ENCODE results near the gene ABHD17C. TPM values are rescaled to one million over a fixed set of nuclear protein-coding genes. Genes with fewer than 3 reads are reported as not detected.

ABHD17C gene
- total RNA-seq, 2 experiments from 2014 or later, result 6.1 to 9.0 TPM

- no peak overlapping the region for H3K4me3 Mint-ChIP-seq
- H3K36me3 Mint-ChIP-seq, result no peaks in the 10 kb centered on the region
- intact Hi-C loops (cut with micrococcal nuclease), result no loop called here
- H3K4me1 Mint-ChIP-seq (ENCODE audit: low read depth), result no peaks in the 10 kb centered on the region
- ChIA-PET POLR2A (no interaction called here), CTCF (interaction anchor here (0.8 to 4.3 kb wide), 4 partner anchors 30 to 320 kb away, joined by 3 to 95 read pairs (median 46); partner anchors contain the start of gene ABHD17C)
- no peak for DNase-seq
- peaks cover 16% of the 10 kb centered on the region for H3K27me3 Mint-ChIP-seq
- H3K9me3 Mint-ChIP-seq, result no peaks in the 10 kb centered on the region
- H3K27ac Mint-ChIP-seq, result no peak overlapping the region
Measured at GRCh38 chr15:80774486-80774885, 79.4 kb downstream of the ABHD17C start.

- Mint-ChIP-seq H3K36me3 (no peaks in the 10 kb centered on the region), H3K27ac (no peak overlapping the region), H3K4me1 (ENCODE audit: low read depth) (peaks cover 8% of the 10 kb centered on the region), H3K9me3 (no peaks in the 10 kb centered on the region), H3K27me3 (peaks cover 25% of the 10 kb centered on the region), H3K4me3 (no peak overlapping the region)
- CTCF ChIA-PET, result interaction anchor here (0.8 to 6.2 kb wide), 16 partner anchors 13 to 491 kb away, joined by 3 to 95 read pairs (median 10); partner anchors contain the start of gene ABHD17C
- intact Hi-C loops (cut with micrococcal nuclease), result loop anchor here (5.0 kb wide), 1 partner anchor 83 kb away; no protein-coding TSS in a partner anchor
- POLR2A ChIA-PET, result no interaction called here
- DNase-seq, result no peak
Measured at GRCh38 chr15:80775338-80775737, 80.2 kb downstream of the ABHD17C start.

GRCh38 chr15:80776420-80777045 is 81.4 kb downstream of the ABHD17C start:
- Mint-ChIP-seq H3K4me1 (ENCODE audit: low read depth) (peaks cover 11% of the 10 kb centered on the region), H3K4me3 (no peak overlapping the region), H3K27ac (no peak overlapping the region), H3K9me3 (no peaks in the 10 kb centered on the region), H3K36me3 (no peaks in the 10 kb centered on the region), H3K27me3 (peaks cover 36% of the 10 kb centered on the region)
- ChIA-PET POLR2A (interaction anchor here (0.6 kb wide), 1 partner anchor 16 kb away, joined by 5 read pairs; no protein-coding TSS in a partner anchor), CTCF (interaction anchor here (0.6 to 6.2 kb wide), 54 partner anchors 9 to 490 kb away, joined by 3 to 95 read pairs (median 5); partner anchors contain the start of gene ABHD17C)
- peak; percentile 73 for DNase-seq
- intact Hi-C loops (cut with micrococcal nuclease), result loop anchor here (1.0 to 5.0 kb wide), 3 partner anchors 84 to 320 kb away; no protein-coding TSS in a partner anchor

GRCh38 chr15:80777137-80777536 is 82.0 kb downstream of the ABHD17C start:
- ChIA-PET POLR2A (no interaction called here), CTCF (interaction anchor here (0.7 to 6.2 kb wide), 40 partner anchors 9 to 489 kb away, joined by 3 to 95 read pairs (median 5); partner anchors contain the start of gene ABHD17C)
- Mint-ChIP-seq H3K27ac (no peak overlapping the region), H3K27me3 (peaks cover 40% of the 10 kb centered on the region), H3K9me3 (no peaks in the 10 kb centered on the region), H3K4me3 (no peak overlapping the region), H3K36me3 (no peaks in the 10 kb centered on the region), H3K4me1 (ENCODE audit: low read depth) (peaks cover 11% of the 10 kb centered on the region)
- no peak for DNase-seq
- intact Hi-C loops (cut with micrococcal nuclease), result loop anchor here (5.0 kb wide), 1 partner anchor 85 kb away; no protein-coding TSS in a partner anchor

- intact Hi-C loops (cut with micrococcal nuclease), result loop anchor here (5.0 kb wide), 1 partner anchor 86 kb away; no protein-coding TSS in a partner anchor
- ChIA-PET POLR2A (no interaction called here), CTCF (interaction anchor here (1.2 to 6.2 kb wide), 14 partner anchors 8 to 328 kb away, joined by 3 to 95 read pairs (median 11); partner anchors contain the start of gene ABHD17C)
- H3K36me3 Mint-ChIP-seq, result no peaks in the 10 kb centered on the region
- H3K4me1 Mint-ChIP-seq (ENCODE audit: low read depth), result peaks cover 14% of the 10 kb centered on the region
- H3K9me3 Mint-ChIP-seq, result no peaks in the 10 kb centered on the region
- peaks cover 40% of the 10 kb centered on the region for H3K27me3 Mint-ChIP-seq
- no peak for DNase-seq
- H3K27ac Mint-ChIP-seq, result no peak overlapping the region
- H3K4me3 Mint-ChIP-seq, result no peak overlapping the region
Measured at GRCh38 chr15:80777826-80778620, 82.9 kb downstream of the ABHD17C start.

GRCh38 chr15:80778621-80778963 is 83.5 kb downstream of the ABHD17C start:
- H3K4me3 Mint-ChIP-seq, result no peak overlapping the region
- CTCF ChIA-PET, result interaction anchor here (1.2 to 6.2 kb wide), 10 partner anchors 15 to 329 kb away, joined by 3 to 95 read pairs (median 15); partner anchors contain the start of gene ABHD17C
- peaks cover 40% of the 10 kb centered on the region for H3K27me3 Mint-ChIP-seq
- POLR2A ChIA-PET, result interaction anchor here (1.0 kb wide), 1 partner anchor 25 kb away, joined by 3 read pairs; no protein-coding TSS in a partner anchor
- H3K4me1 Mint-ChIP-seq (ENCODE audit: low read depth), result peaks cover 19% of the 10 kb centered on the region
- no peak for DNase-seq
- H3K27ac Mint-ChIP-seq, result no peak overlapping the region
- intact Hi-C loops (cut with micrococcal nuclease), result loop anchor here (5.0 kb wide), 1 partner anchor 86 kb away; no protein-coding TSS in a partner anchor
- no peaks in the 10 kb centered on the region for H3K36me3 Mint-ChIP-seq
- H3K9me3 Mint-ChIP-seq, result no peaks in the 10 kb centered on the region

- ChIA-PET CTCF (interaction anchor here (0.6 to 6.2 kb wide), 14 partner anchors 14 to 487 kb away, joined by 3 to 80 read pairs (median 6); no protein-coding TSS in a partner anchor), POLR2A (interaction anchor here (1.0 kb wide), 1 partner anchor 24 kb away, joined by 3 read pairs; no protein-coding TSS in a partner anchor)
- peaks cover 40% of the 10 kb centered on the region for H3K27me3 Mint-ChIP-seq
- H3K9me3 Mint-ChIP-seq, result no peaks in the 10 kb centered on the region
- peak within 1 kb of the TSS; percentile 62 for H3K4me3 Mint-ChIP-seq
- peaks cover 24% of the 10 kb centered on the region for H3K4me1 Mint-ChIP-seq (ENCODE audit: low read depth)
- intact Hi-C loops (cut with micrococcal nuclease), result loop anchor here (1.0 to 5.0 kb wide), 3 partner anchors 87 to 324 kb away; no protein-coding TSS in a partner anchor
- no peak within 1 kb of the TSS for H3K27ac Mint-ChIP-seq
- DNase-seq, result peak; percentile 78
- no peaks in the 10 kb centered on the region for H3K36me3 Mint-ChIP-seq
Measured at GRCh38 chr15:80778964-80779657, 84.0 kb downstream of the ABHD17C start, which contains the start of gene CEMIP. TSS of gene CEMIP (plus strand) at chr15:80779370. CDS start at chr15:80873880, 94,510 bp downstream.

- intact Hi-C loops (cut with micrococcal nuclease), result loop anchor here (1.0 to 5.0 kb wide), 4 partner anchors 88 to 325 kb away; no protein-coding TSS in a partner anchor
- Mint-ChIP-seq H3K4me1 (ENCODE audit: low read depth) (peaks cover 26% of the 10 kb centered on the region), H3K4me3 (peak overlapping the region; percentile 62), H3K27me3 (peaks cover 40% of the 10 kb centered on the region), H3K9me3 (no peaks in the 10 kb centered on the region), H3K36me3 (no peaks in the 10 kb centered on the region), H3K27ac (no peak overlapping the region)
- POLR2A ChIA-PET, result interaction anchor here (1.0 kb wide), 1 partner anchor 24 kb away, joined by 3 read pairs; no protein-coding TSS in a partner anchor
- CTCF ChIA-PET, result interaction anchor here (0.6 to 6.2 kb wide), 14 partner anchors 13 to 486 kb away, joined by 3 to 80 read pairs (median 6); no protein-coding TSS in a partner anchor
- DNase-seq, result no peak
Measured at GRCh38 chr15:80779658-80780415, 84.7 kb downstream of the ABHD17C start.

- peaks cover 40% of the 10 kb centered on the region for H3K27me3 Mint-ChIP-seq
- no peak overlapping the region for H3K4me3 Mint-ChIP-seq
- intact Hi-C loops (cut with micrococcal nuclease), result loop anchor here (5.0 kb wide), 1 partner anchor 177 kb away; no protein-coding TSS in a partner anchor
Measured at GRCh38 chr15:80780416-80781221, 85.5 kb downstream of the ABHD17C start.

GRCh38 chr15:80783260-80783659 is 88.2 kb downstream of the ABHD17C start:
- Mint-ChIP-seq H3K36me3 (no peaks in the 10 kb centered on the region), H3K4me1 (ENCODE audit: low read depth) (peaks cover 26% of the 10 kb centered on the region), H3K4me3 (no peak overlapping the region), H3K27ac (no peak overlapping the region), H3K9me3 (no peaks in the 10 kb centered on the region), H3K27me3 (peaks cover 28% of the 10 kb centered on the region)
- intact Hi-C loops (cut with micrococcal nuclease), result loop anchor here (5.0 kb wide), 1 partner anchor 174 kb away; no protein-coding TSS in a partner anchor
- ChIA-PET CTCF (interaction anchor here (2.6 kb wide), 1 partner anchor 187 kb away, joined by 16 read pairs; no protein-coding TSS in a partner anchor), POLR2A (no interaction called here)
- no peak for DNase-seq

More at GRCh38 chr15:80780416-80781221, 85.5 kb downstream of the ABHD17C start:
- ChIA-PET CTCF (interaction anchor here (2.0 to 6.2 kb wide), 5 partner anchors 24 to 486 kb away, joined by 9 to 80 read pairs (median 18); no protein-coding TSS in a partner anchor), POLR2A (no interaction called here)
- Mint-ChIP-seq H3K27ac (no peak overlapping the region), H3K36me3 (no peaks in the 10 kb centered on the region), H3K4me1 (ENCODE audit: low read depth) (peaks cover 26% of the 10 kb centered on the region), H3K9me3 (no peaks in the 10 kb centered on the region)
- DNase-seq, result peak; percentile 53

Data from activated CD4-positive, alpha-beta memory T cell treated with anti-CD3 and anti-CD28 coated beads for 36 hours (primary cell).